D341Med (cell line): ENCODE measurements around the gene SND1.

Experiments used
- DNase-seq: peaks from one replicate; pipeline ENCODE4 v3.0.0; 2012; ENCODE audit warnings: low spot score

The SND1 gene

GRCh38 chr7:128139406-128139805 lies 487.4 kb downstream of the SND1 start:
- DNase-seq, result no peak

DNA sequence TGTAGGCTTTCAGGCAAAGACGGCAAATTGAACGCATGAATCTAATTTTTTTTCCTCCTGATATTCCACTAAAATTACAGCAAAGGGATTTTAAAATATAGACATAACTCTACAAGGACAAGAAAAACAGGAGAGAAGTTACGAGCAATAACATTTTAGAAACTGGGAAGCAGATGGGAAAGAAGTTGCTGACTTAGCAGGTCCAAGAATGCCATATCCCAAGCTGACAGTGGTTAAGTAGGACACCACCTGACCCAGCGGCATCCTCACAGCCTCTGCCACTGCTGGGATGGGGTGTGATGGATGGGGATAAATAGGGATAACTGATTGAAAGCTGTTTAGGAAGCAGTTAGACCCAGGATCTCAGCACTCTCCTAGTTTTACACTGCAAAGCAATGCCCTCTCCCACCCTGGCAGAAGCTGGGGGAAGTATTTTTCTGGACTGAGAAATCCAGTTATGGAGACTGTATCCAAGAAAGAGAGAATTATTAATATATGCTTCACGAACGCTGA lies 489.7 kb downstream of the SND1 start:
- no peak for DNase-seq
